Endodermal cell (in vitro differentiated cells): ENCODE results near the gene GP1BA. TPM values are rescaled to one million over a fixed set of nuclear protein-coding genes. Genes with fewer than 3 reads are reported as not detected.

ENCODE experiments used
- DNase-seq: peaks from one replicate; pipeline ENCODE4 v3.0.0-alpha.2; 2017
- H3K27ac ChIP-seq: 2 replicates; pipeline ENCODE4 v1.5.1; 2013; ENCODE audit warnings: mild to moderate bottlenecking, low read depth, low read length, moderate library complexity
- H3K27me3 ChIP-seq: 2 replicates; pipeline ENCODE4 v1.6.1; 2013; ENCODE audit warnings: mild to moderate bottlenecking, low read length, moderate library complexity; ENCODE audit not compliant: insufficient read depth, control insufficient read depth, poor library complexity, severe bottlenecking
- H3K36me3 ChIP-seq: 2 replicates; pipeline ENCODE4 v1.7.0; 2013; ENCODE audit warnings: mild to moderate bottlenecking, low read length, moderate library complexity; ENCODE audit not compliant: control insufficient read depth, insufficient read depth
- H3K4me1 ChIP-seq: one replicate; pipeline ENCODE4 v1.7.0; 2013; ENCODE audit warnings: low read length; ENCODE audit not compliant: control insufficient read depth, insufficient read depth
- H3K4me3 ChIP-seq: 2 replicates; pipeline ENCODE4 v1.5.1; 2013; ENCODE audit warnings: mild to moderate bottlenecking, low read length, moderate library complexity
- H3K9ac ChIP-seq: 2 replicates; pipeline ENCODE4 v1.6.1; 2013; ENCODE audit warnings: mild to moderate bottlenecking, low read length, moderate library complexity; ENCODE audit not compliant: poor library complexity, severe bottlenecking; ENCODE audit errors: extremely low read depth
- H3K9me3 ChIP-seq: 2 replicates; pipeline ENCODE4 v1.6.1; 2013; ENCODE audit warnings: mild to moderate bottlenecking, low read length, moderate library complexity; ENCODE audit not compliant: control insufficient read depth
- H3K27ac Mint-ChIP-seq: 2 replicates; pipeline ENCODE4 v1.8.0; 2020; ENCODE audit warnings: mixed read lengths
- H3K27me3 Mint-ChIP-seq: 2 replicates; pipeline ENCODE4 v1.8.0; 2021; ENCODE audit warnings: mild to moderate bottlenecking, mixed read lengths; ENCODE audit not compliant: insufficient read depth
- H3K36me3 Mint-ChIP-seq: 2 replicates; pipeline ENCODE4 v1.8.0; 2020; ENCODE audit warnings: low read depth, mixed read lengths
- H3K4me1 Mint-ChIP-seq: 2 replicates; pipeline ENCODE4 v1.8.0; 2020; ENCODE audit warnings: mixed read lengths
- H3K4me3 Mint-ChIP-seq: 2 replicates; pipeline ENCODE4 v1.8.0; 2020; ENCODE audit warnings: mild to moderate bottlenecking, moderate library complexity, mixed read lengths
- H3K9me3 Mint-ChIP-seq: 2 replicates; pipeline ENCODE4 v1.8.0; 2020; ENCODE audit warnings: mild to moderate bottlenecking, mixed read lengths
- WGBS, 2 experiments: methylation state at CpG; one replicate each; pipeline versions ENCODE4 v1.1.5 to v1.1.7; 2013; ENCODE audit warnings: missing lambda C conversion rate in 2 of 2, mixed read lengths in 1 of 2; ENCODE audit not compliant: insufficient coverage in 1 of 2, insufficient read length in 1 of 2; 5-methylcytosine and 5-hydroxymethylcytosine counted together
- total RNA-seq, 2 donors: library from RNA; stranded (reverse); fragmentation: NEBNext Ultra II Directional in 1 of 2; extraction: Animal tissue kit (Norgen Biotek cat#: 25700) in 1 of 2; gene quantifications; 2 replicates in 1 of 2; 3 replicates in 1 of 2; pipeline ENCODE4 v1.2.1, GENCODE V29; 2021
- TF ChIP-seq, protein P1 (sequence below): fragments of 200-600 bp; sonication (generic); conservative IDR thresholded peaks from 2 replicates; pipeline ENCODE4 v1.5.0; 2021; ENCODE audit warnings: antibody characterized with exemption, mild to moderate bottlenecking

Gene GP1BA
- total RNA-seq, 2 donors from 2014 or later, result not detected

DNA sequence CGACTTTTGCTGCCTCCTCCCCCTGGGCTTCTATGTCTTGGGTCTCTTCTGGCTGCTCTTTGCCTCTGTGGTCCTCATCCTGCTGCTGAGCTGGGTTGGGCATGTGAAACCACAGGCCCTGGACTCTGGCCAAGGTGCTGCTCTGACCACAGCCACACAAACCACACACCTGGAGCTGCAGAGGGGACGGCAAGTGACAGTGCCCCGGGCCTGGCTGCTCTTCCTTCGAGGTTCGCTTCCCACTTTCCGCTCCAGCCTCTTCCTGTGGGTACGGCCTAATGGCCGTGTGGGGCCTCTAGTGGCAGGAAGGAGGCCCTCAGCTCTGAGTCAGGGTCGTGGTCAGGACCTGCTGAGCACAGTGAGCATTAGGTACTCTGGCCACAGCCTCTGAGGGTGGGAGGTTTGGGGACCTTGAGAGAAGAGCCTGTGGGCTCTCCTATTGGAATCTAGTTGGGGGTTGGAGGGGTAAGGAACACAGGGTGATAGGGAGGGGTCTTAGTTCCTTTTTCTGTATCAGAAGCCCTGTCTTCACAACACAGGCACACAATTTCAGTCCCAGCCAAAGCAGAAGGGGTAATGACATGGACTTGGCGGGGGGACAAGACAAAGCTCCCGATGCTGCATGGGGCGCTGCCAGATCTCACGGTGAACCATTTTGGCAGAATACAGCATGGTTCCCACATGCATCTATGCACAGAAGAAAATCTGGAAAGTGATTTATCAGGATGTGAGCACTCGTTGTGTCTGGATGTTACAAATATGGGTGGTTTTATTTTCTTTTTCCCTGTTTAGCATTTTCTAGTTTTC lies 2.3 kb downstream of the GP1BA start:
- TF ChIP-seq, protein P1, sequence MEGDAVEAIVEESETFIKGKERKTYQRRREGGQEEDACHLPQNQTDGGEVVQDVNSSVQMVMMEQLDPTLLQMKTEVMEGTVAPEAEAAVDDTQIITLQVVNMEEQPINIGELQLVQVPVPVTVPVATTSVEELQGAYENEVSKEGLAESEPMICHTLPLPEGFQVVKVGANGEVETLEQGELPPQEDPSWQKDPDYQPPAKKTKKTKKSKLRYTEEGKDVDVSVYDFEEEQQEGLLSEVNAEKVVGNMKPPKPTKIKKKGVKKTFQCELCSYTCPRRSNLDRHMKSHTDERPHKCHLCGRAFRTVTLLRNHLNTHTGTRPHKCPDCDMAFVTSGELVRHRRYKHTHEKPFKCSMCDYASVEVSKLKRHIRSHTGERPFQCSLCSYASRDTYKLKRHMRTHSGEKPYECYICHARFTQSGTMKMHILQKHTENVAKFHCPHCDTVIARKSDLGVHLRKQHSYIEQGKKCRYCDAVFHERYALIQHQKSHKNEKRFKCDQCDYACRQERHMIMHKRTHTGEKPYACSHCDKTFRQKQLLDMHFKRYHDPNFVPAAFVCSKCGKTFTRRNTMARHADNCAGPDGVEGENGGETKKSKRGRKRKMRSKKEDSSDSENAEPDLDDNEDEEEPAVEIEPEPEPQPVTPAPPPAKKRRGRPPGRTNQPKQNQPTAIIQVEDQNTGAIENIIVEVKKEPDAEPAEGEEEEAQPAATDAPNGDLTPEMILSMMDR, result peak; percentile 65
- Histone ChIP-seq H3K27me3 (no peaks in the 10 kb centered on the region), H3K4me1 (peaks cover 6% of the 10 kb centered on the region), H3K4me3 (no peak overlapping the region), H3K9ac (no peak overlapping the region), H3K9me3 (no peaks in the 10 kb centered on the region), H3K27ac (no peak overlapping the region), H3K36me3 (peaks cover 25% of the 10 kb centered on the region)
- peak; percentile 86 for DNase-seq
- 74 to 78% methylated on average over 9 to 13 of the region's 14 CpGs for WGBS, 2 experiments
- peaks cover 18% of the 10 kb centered on the region for H3K36me3 Mint-ChIP-seq
- H3K4me1 Mint-ChIP-seq, result peaks cover 28% of the 10 kb centered on the region
- no peak overlapping the region for H3K4me3 Mint-ChIP-seq
- peak overlapping the region; percentile 24 for H3K27ac Mint-ChIP-seq
- H3K27me3 Mint-ChIP-seq, result no peaks in the 10 kb centered on the region
- no peaks in the 10 kb centered on the region for H3K9me3 Mint-ChIP-seq

DNA sequence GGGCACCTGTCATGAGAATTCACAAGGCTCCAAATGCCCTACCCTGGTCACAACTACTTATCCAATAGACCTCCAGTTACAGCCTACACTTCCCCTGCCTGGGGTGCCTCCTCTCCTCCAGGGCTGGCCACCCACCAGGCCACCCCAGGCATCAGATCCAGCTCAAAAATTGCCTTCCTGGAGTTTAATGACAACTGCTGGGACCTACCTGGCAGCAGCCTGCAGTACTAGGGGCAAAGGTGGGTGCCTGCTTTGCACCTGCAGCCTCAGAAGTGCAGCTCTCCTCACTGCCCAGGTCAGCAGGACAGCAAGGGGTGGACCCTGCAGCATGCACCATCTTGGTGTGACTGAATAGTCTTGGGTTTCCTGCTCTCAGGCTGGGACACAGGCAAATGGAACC lies 3.6 kb downstream of the GP1BA start:
- Histone ChIP-seq H3K9ac (no peak overlapping the region), H3K27me3 (no peaks in the 10 kb centered on the region), H3K36me3 (peaks cover 25% of the 10 kb centered on the region), H3K27ac (no peak overlapping the region), H3K9me3 (no peaks in the 10 kb centered on the region), H3K4me1 (peaks cover 6% of the 10 kb centered on the region), H3K4me3 (no peak overlapping the region)
- Mint-ChIP-seq H3K4me1 (peaks cover 28% of the 10 kb centered on the region), H3K4me3 (no peak overlapping the region), H3K9me3 (no peaks in the 10 kb centered on the region), H3K27ac (no peak overlapping the region), H3K36me3 (peaks cover 18% of the 10 kb centered on the region), H3K27me3 (no peaks in the 10 kb centered on the region)
- TF ChIP-seq, protein P1, result no peak
- no peak for DNase-seq

DNA sequence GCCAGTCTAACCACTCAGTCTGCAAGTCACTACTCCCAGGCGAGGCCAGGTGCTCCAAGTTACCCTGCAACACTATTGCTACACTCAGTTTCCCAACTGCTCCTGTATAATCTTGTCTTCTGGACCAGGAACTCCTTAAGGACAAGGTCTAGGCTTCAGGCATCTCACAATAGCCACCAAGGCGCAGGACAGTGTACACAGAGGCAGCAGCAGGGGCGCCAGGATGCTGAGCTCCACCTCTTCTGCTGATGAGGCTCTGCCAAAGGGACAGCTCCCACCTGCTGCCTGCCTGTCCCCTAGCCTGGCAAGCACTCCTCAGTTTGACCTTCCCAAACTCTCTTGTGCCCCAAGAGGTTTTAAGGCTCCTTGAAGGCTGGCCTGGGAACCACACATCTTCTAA lies 4.4 kb downstream of the GP1BA start:
- H3K27ac Mint-ChIP-seq, result no peak overlapping the region
- no peaks in the 10 kb centered on the region for H3K27me3 Mint-ChIP-seq
- Histone ChIP-seq H3K27me3 (no peaks in the 10 kb centered on the region), H3K27ac (no peak overlapping the region), H3K36me3 (peaks cover 22% of the 10 kb centered on the region), H3K4me3 (no peak overlapping the region), H3K9ac (no peak overlapping the region), H3K9me3 (no peaks in the 10 kb centered on the region), H3K4me1 (peaks cover 6% of the 10 kb centered on the region)
- peaks cover 35% of the 10 kb centered on the region for H3K4me1 Mint-ChIP-seq
- 86 to 87% methylated on average over 2 to 3 of the region's 3 CpGs for WGBS, 2 experiments
- DNase-seq, result no peak
- TF ChIP-seq, protein P1, result no peak
- peaks cover 19% of the 10 kb centered on the region for H3K36me3 Mint-ChIP-seq
- H3K9me3 Mint-ChIP-seq, result no peaks in the 10 kb centered on the region
- H3K4me3 Mint-ChIP-seq, result no peak overlapping the region
